Measurements from ENCODE around the gene PPM1N. TPM values are rescaled to one million over a fixed set of nuclear protein-coding genes. Genes with fewer than 3 reads are reported as not detected.
A peak's percentile ranks its signal among the peaks of the same experiment; 100 is the strongest.

The PPM1N gene
- total and polyA plus RNA-seq, 11 donors = 0.23 to 2.7 (median 0.65) TPM; not detected in 5

- Histone ChIP-seq H3K4me3 (peak overlapping the region in 11 of 12 donors; percentile 51 to 89 (median 73)), H3K27me3 (peaks cover 0 to 17% (median 0%) of the 10 kb centered on the region in 9 donors), H3K9me3 (no peaks in the 10 kb centered on the region), H3K27ac (peak overlapping the region; percentile 80 to 99 (median 95)), H3K36me3 (no peaks in the 10 kb centered on the region), H3K4me1 (peaks cover 5 to 40% (median 26%) of the 10 kb centered on the region in 12 donors)
- TF ChIP-seq CTCF (IDR thresholded peaks at IDR 0.05) = no peak
- TF ChIP-seq POLR2A (IDR thresholded peaks at IDR 0.05) = peak in 1 of 2 donors; percentile 2
- DNase-seq (peak in 2 of 5 donors; percentile 26 to 34), ATAC-seq (no peak)
- WGBS, 4 donors = 33 to 47% (median 47%) methylated on average over 16 to 33 of the region's 33 CpGs
- intact Hi-C loops (cut with DNase I) = loop anchor here in 2 of 10 donors (2.0 to 10.0 kb wide), 2 partner anchors 19 to 45 kb away; partner anchors contain the start of gene ERCC1 (in 1 of the 2)
Measured at GRCh38 chr19:45469945-45470761, 28.1 kb upstream of the PPM1N start.

DNA sequence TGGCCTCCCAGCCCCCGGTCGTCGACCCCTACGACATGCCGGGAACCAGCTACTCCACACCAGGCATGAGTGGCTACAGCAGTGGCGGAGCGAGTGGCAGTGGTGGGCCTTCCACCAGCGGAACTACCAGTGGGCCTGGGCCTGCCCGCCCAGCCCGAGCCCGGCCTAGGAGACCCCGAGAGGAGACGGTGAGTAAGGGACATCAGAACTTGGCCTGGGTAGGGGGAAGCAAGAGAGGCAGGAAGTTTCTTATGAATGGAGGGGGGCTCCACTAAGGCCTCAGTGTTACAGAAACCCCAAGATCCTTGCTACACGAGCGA lies 27.5 kb upstream of the PPM1N start:
- intact Hi-C loops (cut with DNase I) = loop anchor here in 1 of 10 donors (10.0 kb wide), 1 partner anchor 46 kb away; the partner anchor contains the start of gene ERCC1
- WGBS, 4 donors = 92 to 98% (median 94%) methylated on average over 15 of the region's 15 CpGs
- Histone ChIP-seq H3K27me3 (peaks cover 0 to 17% (median 0%) of the 10 kb centered on the region in 9 donors), H3K4me1 (peaks cover 5 to 42% (median 26%) of the 10 kb centered on the region in 12 donors), H3K4me3 (peak overlapping the region in 1 of 12 donors; percentile 87), H3K9me3 (no peaks in the 10 kb centered on the region), H3K27ac (no peak overlapping the region), H3K36me3 (no peaks in the 10 kb centered on the region)
- DNase-seq (no peak), ATAC-seq (no peak)
- TF ChIP-seq POLR2A (IDR thresholded peaks at IDR 0.05) (no peak), CTCF (IDR thresholded peaks at IDR 0.05) (no peak)

DNA sequence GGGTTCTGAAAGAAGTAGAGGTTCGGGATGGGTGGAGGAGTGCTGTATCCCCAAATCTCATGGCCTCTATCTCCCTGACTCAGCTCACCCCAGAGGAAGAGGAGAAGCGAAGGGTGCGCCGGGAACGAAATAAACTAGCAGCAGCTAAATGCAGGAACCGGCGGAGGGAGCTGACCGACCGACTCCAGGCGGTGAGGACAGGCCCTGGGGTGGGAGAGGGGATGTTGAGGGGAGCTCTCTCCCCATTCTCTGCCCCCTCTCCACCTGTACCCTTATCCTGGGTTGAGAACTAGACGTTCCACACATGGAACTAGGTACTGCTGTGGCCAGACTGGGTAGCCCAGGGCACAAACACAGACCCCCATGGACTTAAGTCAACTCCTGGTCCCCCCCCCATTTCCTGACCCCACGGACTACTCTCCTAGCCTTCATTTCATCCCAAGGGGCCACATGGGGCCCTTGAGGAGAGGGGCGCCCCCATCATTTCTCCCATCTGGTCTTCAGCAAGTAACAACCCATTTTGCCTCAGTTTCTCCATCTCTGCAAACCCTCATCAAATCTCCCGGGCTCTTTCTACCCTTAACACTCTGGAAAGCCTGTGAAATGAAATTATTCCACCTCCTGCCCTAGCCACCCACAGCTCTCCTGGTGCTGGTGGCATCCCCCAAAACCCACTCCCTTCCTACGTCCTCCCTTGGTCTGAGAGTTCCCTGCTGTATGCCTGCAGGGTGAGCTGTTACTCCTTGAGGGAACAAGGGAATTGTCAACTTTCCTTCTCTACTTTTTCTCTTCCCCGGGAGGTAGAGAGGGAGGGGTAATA lies 26.9 kb upstream of the PPM1N start:
- no peaks in the 10 kb centered on the region for H3K36me3 ChIP-seq
- WGBS, 4 donors = 83 to 92% (median 86%) methylated on average over 16 of the region's 16 CpGs
- ATAC-seq (no peak), DNase-seq (no peak)
- intact Hi-C loops (cut with DNase I) = loop anchor here in 1 of 10 donors (10.0 kb wide), 1 partner anchor 47 kb away; the partner anchor contains the start of gene ERCC1
- H3K4me1 ChIP-seq = peaks cover 5 to 42% (median 26%) of the 10 kb centered on the region in 12 donors
- no peak overlapping the region for H3K27ac ChIP-seq
- H3K4me3 ChIP-seq = no peak overlapping the region
- TF ChIP-seq CTCF (IDR thresholded peaks at IDR 0.05) (no peak), POLR2A (IDR thresholded peaks at IDR 0.05) (no peak)
- H3K9me3 ChIP-seq = no peaks in the 10 kb centered on the region
- peaks cover 0 to 17% (median 0%) of the 10 kb centered on the region in 9 donors for H3K27me3 ChIP-seq
